DND-41 (cell line): Measurements from ENCODE around the gene NHEJ1.

Experiments used
- ATAC-seq: fragments of 200-7000 bp; cut with Tn5 transposase; 3 replicates; pipeline ENCODE4 v1.9.1; 2021; ENCODE audit warnings: low read depth; ENCODE audit not compliant: insufficient read depth
- DNase-seq: peaks from one replicate; pipeline ENCODE4 v3.0.0-alpha.2; 2020
- H2AFZ ChIP-seq: 2 replicates; pipeline ENCODE4 v1.6.0; 2012; ENCODE audit warnings: low read depth, low read length
- H3K27ac ChIP-seq: 2 replicates; pipeline ENCODE4 v1.5.1; 2012; ENCODE audit warnings: low read length, inconsistent platforms
- H3K27me3 ChIP-seq: fragments of 200-600 bp; sonication (generic); 2 replicates; pipeline ENCODE4 v1.6.0; 2012; ENCODE audit warnings: low read length, mild to moderate bottlenecking, inconsistent platforms; ENCODE audit not compliant: insufficient read depth, poor library complexity
- H3K36me3 ChIP-seq: 2 replicates; pipeline ENCODE4 v1.5.1; 2012; ENCODE audit warnings: low read length, inconsistent platforms; ENCODE audit not compliant: insufficient read depth
- H3K4me1 ChIP-seq: 2 replicates; pipeline ENCODE4 v1.5.1; 2012; ENCODE audit warnings: mild to moderate bottlenecking, low read length; ENCODE audit not compliant: insufficient read depth
- H3K4me2 ChIP-seq: 2 replicates; pipeline ENCODE4 v1.6.0; 2012; ENCODE audit warnings: mild to moderate bottlenecking, moderate library complexity, low read length, inconsistent platforms; ENCODE audit not compliant: insufficient read depth
- H3K4me3 ChIP-seq, 2 experiments: fragments of 200-600 bp in 1 of 2; shearing (Covaris generic) in 1 of 2; 2 replicates each; pipeline ENCODE4 v1.5.1; 2012 to 2016; ENCODE audit warnings: inconsistent platforms in 2 of 2, low read length in 2 of 2, mild to moderate bottlenecking in 2 of 2, low read depth in 1 of 2, moderate library complexity in 1 of 2
- H3K79me2 ChIP-seq: 2 replicates; pipeline ENCODE4 v1.6.0; 2012; ENCODE audit warnings: low read length, inconsistent platforms; ENCODE audit not compliant: insufficient read depth
- H3K9ac ChIP-seq: 2 replicates; pipeline ENCODE4 v1.6.0; 2012; ENCODE audit warnings: low read depth, mild to moderate bottlenecking, inconsistent platforms, low read length, moderate library complexity
- H3K9me3 ChIP-seq: 2 replicates; pipeline ENCODE4 v1.5.1; 2012; ENCODE audit warnings: low read length, moderate library complexity, mild to moderate bottlenecking, inconsistent platforms; ENCODE audit not compliant: insufficient read depth, severe bottlenecking
- H4K20me1 ChIP-seq: 2 replicates; pipeline ENCODE4 v1.6.0; 2012; ENCODE audit warnings: low read length; ENCODE audit not compliant: insufficient read depth
- EZH2 ChIP-seq: IDR thresholded peaks from 3 replicates; pipeline ENCODE4 v1.6.1; 2012; ENCODE audit warnings: borderline replicate concordance, low read depth, mild to moderate bottlenecking, moderate library complexity, low read length, inconsistent platforms; ENCODE audit not compliant: severe bottlenecking
- TF ChIP-seq, protein P1 (sequence below): IDR thresholded peaks from 2 replicates; pipeline ENCODE4 v1.5.1; 2012; ENCODE audit warnings: borderline replicate concordance, low read length, moderate library complexity, mild to moderate bottlenecking; ENCODE audit not compliant: poor library complexity, severe bottlenecking; ENCODE audit errors: extremely low read depth

Gene NHEJ1

GRCh38 chr2:219186754-219187456 lies 26.3 kb upstream of the NHEJ1 start:
- peaks cover 26% of the 10 kb centered on the region for H3K36me3 ChIP-seq
- no peak overlapping the region for H3K9ac ChIP-seq
- no peaks in the 10 kb centered on the region for H3K27me3 ChIP-seq
- no peaks in the 10 kb centered on the region for H3K79me2 ChIP-seq
- no peak overlapping the region for H3K27ac ChIP-seq
- H4K20me1 ChIP-seq = no peaks in the 10 kb centered on the region; the same call in 1 of the 2 replicates
- no peaks in the 10 kb centered on the region for H3K4me1 ChIP-seq
- H3K4me2 ChIP-seq = no peak overlapping the region
- DNase-seq (no peak), ATAC-seq (peak; percentile 44; the same call in 2 of the 3 replicates)
- H3K9me3 ChIP-seq = no peaks in the 10 kb centered on the region
- TF ChIP-seq, protein P1, sequence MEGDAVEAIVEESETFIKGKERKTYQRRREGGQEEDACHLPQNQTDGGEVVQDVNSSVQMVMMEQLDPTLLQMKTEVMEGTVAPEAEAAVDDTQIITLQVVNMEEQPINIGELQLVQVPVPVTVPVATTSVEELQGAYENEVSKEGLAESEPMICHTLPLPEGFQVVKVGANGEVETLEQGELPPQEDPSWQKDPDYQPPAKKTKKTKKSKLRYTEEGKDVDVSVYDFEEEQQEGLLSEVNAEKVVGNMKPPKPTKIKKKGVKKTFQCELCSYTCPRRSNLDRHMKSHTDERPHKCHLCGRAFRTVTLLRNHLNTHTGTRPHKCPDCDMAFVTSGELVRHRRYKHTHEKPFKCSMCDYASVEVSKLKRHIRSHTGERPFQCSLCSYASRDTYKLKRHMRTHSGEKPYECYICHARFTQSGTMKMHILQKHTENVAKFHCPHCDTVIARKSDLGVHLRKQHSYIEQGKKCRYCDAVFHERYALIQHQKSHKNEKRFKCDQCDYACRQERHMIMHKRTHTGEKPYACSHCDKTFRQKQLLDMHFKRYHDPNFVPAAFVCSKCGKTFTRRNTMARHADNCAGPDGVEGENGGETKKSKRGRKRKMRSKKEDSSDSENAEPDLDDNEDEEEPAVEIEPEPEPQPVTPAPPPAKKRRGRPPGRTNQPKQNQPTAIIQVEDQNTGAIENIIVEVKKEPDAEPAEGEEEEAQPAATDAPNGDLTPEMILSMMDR = no peak
- no peak for TF ChIP-seq EZH2
- H2AFZ ChIP-seq = no peak overlapping the region
- no peak overlapping the region for H3K4me3 ChIP-seq

GRCh38 chr2:219184121-219184520 lies 23.5 kb upstream of the NHEJ1 start:
- ATAC-seq (no peak), DNase-seq (no peak)
- Histone ChIP-seq H3K9me3 (no peaks in the 10 kb centered on the region), H3K4me2 (no peak overlapping the region), H3K9ac (no peak overlapping the region), H3K27ac (no peak overlapping the region), H3K36me3 (peaks cover 52% of the 10 kb centered on the region), H3K4me3 (no peak overlapping the region), H3K4me1 (peaks cover 13% of the 10 kb centered on the region), H3K79me2 (peaks cover 13% of the 10 kb centered on the region), H4K20me1 (peaks cover 20% of the 10 kb centered on the region; the same call in 1 of the 2 replicates), H2AFZ (no peak overlapping the region), H3K27me3 (no peaks in the 10 kb centered on the region)
- TF ChIP-seq EZH2 = no peak
- TF ChIP-seq, protein P1 = no peak

GRCh38 chr2:219183151-219183772 lies 22.6 kb upstream of the NHEJ1 start:
- no peak for DNase-seq
- H3K27ac ChIP-seq = no peak overlapping the region
- peaks cover 22% of the 10 kb centered on the region for H3K79me2 ChIP-seq
- no peak overlapping the region for H3K9ac ChIP-seq
- TF ChIP-seq, protein P1 = no peak
- TF ChIP-seq EZH2 = no peak
- H4K20me1 ChIP-seq = peaks cover 25% of the 10 kb centered on the region; the same call in 1 of the 2 replicates
- H2AFZ ChIP-seq = no peak overlapping the region
- H3K4me2 ChIP-seq = no peak overlapping the region
- H3K4me1 ChIP-seq = peaks cover 18% of the 10 kb centered on the region
- H3K4me3 ChIP-seq = no peak overlapping the region
- no peak for ATAC-seq
- peaks cover 52% of the 10 kb centered on the region for H3K36me3 ChIP-seq
- no peaks in the 10 kb centered on the region for H3K27me3 ChIP-seq
- no peaks in the 10 kb centered on the region for H3K9me3 ChIP-seq
